GM18517 (cell line): Measurements from ENCODE around the gene SAG.
"Not testable (repeated sequence)": the region's sequence is repeated elsewhere in the genome, so short reads cannot be mapped to it uniquely, and the experiment has no call there.

Source experiments
- ATAC-seq: cut with Tn5 transposase; IDR thresholded peaks from one replicate; pipeline ENCODE4 v1.9.1; 2021; ENCODE audit warnings: mild to moderate bottlenecking, moderate library complexity; ENCODE audit not compliant: unreplicated experiment

SAG gene

DNA sequence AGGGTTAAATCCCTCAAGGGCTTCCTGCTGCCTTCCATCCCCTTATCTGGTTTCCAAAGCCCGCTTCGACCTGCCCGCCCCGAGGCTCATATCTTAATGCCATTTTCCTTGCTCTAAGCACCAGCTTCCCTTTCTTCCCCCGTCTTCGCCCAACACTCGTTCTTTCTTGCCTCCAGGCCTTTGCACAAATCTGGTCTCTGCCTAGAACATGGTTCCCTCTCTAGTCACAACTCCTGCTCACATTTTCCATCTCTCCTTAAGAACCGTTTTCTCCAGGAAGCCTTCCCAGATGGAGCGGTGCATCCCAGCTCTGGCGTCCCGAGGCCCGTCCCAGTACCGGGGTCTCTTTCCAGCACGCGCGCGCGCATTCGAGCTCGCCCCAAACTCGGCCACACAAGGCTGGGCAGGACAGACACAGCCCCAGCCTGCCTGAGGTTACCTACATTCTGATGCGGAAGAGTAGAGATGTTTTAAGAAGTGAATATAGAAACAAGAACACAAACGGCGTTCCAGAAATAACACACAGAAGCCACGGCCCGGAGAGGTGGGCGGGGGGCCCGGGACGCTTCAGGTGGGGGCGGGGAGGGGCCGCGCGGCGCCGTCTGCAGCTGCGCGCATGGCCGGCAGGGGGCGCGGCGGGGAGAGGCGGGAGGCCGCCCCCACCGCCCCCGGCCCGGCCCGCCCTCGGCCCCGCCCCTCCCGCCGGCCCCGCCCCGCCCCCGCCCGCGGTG lies 46.3 kb downstream of the SAG start, which contains the start of gene DGKD:
TSS of gene DGKD (plus strand) at position 726 of the 731 bp plus-strand sequence. CDS start 25 bp downstream, outside the sequence.
- peak; percentile 50 for ATAC-seq

DNA sequence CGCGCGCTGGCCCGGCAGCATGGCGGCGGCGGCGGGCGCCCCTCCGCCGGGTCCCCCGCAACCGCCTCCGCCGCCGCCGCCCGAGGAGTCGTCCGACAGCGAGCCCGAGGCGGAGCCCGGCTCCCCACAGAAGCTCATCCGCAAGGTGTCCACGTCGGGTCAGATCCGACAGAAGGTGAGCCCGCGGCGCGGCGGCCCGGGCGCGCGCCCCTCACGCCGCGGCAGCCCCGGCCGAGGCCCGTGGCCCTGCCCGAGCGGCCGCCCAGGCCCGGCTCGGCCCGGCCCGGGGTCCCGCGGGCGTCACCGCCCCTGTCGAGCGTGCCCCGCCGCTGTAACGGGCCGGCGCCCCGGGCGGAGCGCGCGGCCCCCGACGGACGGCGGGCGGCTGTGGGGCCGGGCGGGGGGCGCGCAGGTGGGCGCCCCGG lies 46.9 kb downstream of the SAG start:
- no peak for ATAC-seq

DNA sequence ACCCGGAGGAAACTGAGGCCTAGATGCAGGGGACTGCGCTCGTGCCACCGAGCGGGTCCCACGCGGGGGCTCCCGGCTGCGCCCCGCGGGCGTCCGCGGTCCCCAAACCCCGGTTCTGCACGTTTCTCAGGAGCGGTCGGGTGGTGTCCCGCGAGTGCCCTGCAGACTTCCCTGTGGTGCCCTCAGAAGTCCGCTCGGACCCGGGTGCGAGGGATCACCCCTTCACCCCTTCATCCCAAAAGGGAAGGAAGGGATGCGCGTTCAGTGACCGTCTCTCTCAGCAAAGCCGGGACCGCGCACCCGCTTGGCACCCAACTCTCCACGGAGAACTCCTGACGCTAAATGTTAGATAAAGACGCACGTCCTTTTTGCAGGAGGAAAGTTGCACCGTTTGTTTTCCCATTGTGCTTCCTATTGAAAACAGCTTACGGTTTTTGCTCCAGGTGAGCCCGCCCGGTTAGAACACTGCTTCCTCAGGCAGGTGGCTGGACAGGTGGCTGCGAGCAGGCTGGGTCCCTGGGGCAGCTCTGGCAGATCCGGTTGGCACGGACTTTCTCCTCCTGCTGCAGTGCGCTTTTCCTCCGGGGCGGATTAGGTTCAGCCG lies 47.5 kb downstream of the SAG start:
- no peak for ATAC-seq

DNA sequence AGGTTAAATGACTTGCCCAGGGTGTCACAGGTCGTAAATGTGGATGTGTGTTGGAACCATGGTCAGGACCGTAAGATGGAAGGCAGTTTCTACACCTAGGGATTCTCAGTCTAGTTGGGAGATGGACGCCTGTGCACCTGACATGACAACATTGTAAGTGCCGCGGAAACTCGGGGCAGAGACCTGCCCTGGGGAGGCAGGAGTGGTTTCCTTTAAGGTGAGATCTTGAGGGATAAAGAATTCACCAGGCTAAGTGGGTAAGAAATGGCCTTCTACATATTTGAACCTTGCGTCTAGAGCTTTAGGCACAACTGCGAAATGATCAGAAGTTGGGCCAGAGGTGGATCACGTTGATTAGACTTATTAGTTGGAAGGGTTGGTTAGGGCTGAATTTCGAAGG lies 48.3 kb downstream of the SAG start:
- no peak for ATAC-seq

DNA sequence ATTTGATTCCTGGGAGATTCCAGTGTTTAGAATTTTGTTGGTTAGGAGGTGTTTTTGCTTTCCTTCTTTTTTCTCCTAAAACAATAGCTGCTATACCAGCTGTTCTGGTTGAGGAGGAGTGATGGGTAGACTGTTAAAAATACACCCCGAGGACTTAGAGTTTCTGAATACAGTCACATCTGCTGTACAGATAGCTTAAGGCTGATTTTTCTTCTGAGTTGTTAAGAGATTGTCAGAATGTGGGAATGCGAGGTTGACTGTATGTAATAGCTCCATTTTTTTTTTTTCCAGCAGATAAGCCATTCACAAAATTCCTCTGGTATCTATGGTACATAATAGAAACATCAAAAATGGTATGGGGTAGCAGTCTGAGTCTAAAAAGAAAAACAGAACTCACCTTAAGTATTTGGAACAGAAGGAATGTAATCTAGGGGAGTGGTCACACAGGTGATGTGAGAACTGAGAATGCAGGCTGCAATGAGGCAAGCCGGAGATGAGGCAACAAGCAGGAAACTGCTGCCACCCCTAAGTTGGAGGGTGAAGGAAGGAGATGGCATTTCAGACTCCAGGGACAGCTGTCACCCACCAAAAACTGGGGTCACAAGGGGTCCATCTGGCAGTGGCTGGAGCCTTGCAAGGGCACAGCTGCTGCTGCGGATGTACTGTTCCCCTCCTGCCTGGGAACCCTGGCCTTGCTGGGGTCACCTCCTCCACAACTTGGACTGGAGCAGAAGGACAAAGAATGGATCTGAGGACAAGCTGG lies 49.1 kb downstream of the SAG start:
- no peak for ATAC-seq

DNA sequence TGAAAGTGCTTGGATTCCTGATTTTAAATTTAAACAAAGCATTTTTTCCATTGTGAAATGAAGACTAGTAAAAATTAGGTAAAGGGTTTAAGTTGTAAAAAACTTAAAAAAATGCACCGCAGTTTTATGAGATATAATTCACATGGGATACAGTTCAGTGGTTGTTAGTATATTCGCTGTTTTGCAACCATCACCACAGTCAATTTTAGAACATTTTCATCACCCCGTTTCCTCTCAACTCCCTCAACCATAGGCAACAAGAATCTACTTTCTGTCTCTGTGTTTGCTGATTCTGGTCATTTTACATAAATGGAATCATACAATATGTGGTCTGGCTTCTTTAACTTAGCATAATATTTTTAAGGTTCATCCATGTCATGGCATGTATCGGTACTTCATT lies 50.7 kb downstream of the SAG start:
- no peak for ATAC-seq

DNA sequence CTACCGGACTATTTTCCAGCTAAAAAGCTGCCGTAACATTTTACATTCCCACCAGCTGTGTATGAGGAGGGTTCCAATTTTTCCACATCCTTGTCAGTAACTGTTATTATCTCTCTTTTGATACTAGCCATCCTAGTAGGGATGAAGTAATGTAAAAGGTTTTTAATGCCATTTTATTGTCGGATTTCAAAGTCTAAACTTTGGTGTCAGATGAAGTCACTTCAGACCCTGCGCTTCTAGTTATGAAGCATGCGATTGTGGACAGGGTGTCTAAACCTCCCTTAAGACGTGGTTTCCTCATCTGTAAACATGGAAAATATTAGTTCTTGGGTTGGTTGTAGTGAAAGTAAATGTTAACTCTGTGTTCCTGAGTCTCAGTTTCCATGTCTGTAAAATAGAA lies 51.3 kb downstream of the SAG start:
- no peak for ATAC-seq

DNA sequence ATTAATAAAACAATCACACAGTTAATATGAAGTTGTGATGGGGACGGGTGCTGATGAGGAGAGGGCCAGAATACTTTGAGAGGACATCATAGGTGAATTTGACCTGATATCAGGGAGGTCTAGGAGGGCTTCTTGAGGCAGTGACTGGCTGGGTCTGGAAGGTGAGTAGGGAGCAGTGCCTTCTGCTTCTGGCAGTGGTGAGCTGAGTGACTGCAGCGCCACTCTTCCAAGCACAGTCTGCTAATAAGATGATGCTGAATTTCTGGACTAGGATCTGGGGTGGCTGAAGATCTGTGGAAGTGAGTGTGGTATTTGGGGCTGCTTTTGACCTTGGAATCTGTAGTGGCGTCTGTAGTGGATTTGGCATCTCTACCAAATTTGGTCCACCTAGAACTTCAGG lies 52.2 kb downstream of the SAG start:
- ATAC-seq: no peak

DNA sequence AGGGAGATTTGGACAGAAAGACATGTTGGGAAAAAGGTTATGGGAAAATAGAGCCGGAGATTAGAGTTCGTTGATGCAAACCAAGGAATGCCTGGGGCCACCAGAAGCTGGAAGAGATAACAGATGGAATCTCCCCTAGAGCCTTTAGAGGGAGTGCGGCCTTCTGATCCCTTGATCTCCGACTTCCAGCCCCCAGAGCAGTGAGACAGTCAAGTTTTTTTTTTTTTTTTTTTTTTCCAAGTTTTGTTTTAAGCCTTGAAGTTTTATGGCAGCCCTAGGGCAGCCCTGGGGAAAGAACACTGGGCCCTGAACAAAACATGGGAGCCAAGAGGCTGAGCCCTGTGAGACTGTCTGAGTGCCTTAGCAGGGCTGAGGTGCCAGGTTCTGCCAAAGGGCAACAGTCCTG lies 53.2 kb downstream of the SAG start:
- ATAC-seq: no peak

DNA sequence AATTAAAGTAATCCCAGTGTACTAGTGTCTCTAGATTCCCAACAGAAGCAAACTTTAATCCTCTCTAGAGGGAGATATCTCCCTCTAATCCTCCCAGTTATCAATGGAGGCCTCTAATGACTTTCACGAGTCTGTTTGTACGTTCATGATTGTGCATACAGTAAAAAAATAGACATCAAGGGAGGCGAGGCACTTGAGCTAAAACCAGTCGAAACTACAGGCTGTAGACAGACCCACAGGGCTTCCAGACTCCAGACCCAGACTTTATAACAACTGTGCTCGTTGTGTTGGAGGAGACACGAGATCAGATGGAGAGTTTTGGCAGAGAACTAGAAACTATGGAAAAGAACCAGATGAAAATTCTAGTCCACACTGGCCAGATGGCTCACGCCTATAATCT lies 53.7 kb downstream of the SAG start:
- no peak for ATAC-seq

DNA sequence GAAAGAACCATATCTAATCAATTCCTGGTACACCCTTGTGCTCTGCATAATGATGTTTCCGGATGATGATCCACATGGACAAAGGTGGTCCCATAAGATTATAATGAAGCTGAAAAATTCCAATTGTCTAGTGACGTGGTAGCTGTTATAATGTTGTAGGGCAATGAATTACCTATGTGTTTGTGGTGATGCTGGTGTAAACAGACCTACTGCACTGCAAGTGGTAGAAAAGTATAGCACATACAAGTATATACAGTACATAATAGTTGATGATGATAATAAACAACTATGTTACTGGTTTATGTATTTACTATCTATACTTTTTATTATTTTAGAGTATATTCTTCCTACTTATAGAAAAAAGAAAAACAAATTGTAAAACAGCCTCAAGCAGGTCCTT lies 55.1 kb downstream of the SAG start:
- no peak for ATAC-seq

DNA sequence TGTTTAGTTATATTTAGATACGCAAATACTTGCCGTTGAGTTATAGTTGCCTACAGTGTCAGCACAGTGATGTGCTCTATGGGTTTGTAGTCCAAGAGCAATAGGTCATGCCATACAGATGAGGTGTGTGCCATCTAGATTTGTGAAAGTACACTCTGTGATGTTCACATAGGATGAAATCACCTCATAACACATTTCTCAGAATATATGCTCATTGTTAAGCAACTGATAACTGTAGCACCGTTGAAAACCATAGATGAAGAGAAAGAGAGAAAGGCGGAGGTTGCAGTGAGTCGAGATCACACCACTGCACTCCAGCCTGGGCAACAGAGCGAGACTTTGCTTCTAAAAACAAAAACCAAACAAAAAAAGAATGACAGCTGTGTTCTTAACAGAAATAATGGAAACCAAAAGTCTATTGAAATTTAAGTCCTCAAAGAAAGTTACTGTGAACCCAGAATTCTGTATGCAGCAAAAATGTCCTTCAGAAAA lies 56.2 kb downstream of the SAG start:
- no peak for ATAC-seq

DNA sequence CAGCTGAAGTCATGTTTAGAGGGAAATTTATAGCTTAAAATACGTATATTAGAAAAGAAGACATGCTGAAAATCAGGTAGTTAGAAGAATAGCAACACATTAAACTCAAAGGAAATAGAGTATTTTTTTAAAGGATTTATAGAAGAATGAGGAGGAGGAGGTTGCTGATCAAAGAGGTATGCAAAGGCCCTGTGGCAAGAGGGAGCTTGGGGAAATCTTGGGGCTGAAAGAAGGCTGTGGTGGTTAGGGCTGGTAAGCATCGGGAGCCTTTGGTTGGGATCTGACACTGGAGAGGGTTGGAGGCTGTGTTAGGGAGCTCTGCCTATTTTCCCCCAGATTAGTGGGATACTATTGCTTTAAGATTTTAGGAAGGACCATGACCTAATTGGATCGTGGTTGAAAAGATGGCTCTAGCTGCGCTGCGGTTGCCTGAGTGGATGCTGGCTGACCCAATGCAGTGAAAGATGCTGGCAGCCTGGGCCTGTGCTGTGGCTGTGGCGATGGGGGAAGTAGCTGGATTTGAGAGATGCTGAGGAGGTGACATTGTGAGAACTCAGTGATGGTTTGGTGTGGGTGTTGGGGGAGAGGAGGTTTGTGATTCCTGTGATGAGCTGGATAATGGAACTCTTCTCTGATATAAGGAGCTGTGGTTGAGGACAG lies 58.4 kb downstream of the SAG start:
- ATAC-seq: no peak

DNA sequence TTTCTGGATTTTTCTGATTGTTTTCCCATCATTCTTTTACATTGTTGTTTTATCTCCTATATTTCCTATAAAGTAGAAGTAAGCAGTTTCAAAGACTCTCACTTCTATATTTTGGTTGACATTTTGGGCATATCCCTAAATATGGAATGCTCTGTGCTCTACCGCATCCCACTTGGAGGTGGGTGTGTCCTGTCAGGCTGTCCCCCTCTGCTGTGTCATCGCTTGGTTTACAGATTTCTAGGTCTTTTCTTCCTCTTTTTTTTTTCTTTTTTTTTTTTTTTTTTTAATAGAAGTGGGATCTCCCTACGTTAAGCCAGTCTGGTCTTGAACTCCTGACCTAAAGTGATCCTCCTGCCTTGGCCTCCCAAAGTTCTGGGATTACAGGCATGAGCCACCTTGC lies 60.0 kb downstream of the SAG start:
- ATAC-seq: no peak

DNA sequence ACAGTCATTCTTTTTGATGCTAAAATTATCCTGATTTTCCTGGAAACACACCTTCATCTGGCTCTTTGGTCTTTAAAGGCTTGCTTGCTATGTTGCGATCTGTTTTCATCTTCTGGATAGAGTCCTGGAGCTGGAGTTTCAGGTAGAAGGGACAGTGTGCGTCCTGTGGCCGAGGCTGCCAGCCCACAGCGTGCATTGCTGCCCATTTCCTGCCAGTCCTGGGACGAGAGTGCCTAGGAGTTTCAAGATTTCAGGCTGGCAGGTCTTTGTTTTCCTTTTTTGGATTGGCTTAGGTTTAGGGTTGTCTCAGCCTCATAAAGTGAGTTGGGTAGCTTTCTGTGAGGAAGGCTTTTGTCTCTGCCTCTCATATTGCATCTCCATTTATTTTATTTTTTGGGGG lies 61.1 kb downstream of the SAG start:
- ATAC-seq: no peak

DNA sequence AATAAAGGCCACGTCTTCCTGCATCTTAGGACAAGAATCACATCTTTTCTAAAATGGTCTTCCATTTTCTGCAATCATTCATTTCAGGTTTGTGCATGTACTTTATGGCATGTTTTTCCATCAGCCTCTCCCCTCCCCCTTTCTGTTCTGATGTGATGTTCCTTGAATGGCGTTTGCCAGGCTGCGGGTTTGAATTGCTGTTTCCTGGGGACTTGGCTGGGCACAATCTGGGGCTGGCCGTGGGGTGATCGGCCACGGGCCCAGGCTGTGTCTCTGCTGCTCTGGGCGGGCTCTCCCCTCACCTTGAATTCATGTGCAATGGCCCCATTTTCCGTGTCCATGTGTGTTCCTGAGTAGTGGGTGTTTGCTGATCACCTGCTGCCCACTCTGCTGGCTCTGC lies 61.8 kb downstream of the SAG start:
- ATAC-seq: no peak

DNA sequence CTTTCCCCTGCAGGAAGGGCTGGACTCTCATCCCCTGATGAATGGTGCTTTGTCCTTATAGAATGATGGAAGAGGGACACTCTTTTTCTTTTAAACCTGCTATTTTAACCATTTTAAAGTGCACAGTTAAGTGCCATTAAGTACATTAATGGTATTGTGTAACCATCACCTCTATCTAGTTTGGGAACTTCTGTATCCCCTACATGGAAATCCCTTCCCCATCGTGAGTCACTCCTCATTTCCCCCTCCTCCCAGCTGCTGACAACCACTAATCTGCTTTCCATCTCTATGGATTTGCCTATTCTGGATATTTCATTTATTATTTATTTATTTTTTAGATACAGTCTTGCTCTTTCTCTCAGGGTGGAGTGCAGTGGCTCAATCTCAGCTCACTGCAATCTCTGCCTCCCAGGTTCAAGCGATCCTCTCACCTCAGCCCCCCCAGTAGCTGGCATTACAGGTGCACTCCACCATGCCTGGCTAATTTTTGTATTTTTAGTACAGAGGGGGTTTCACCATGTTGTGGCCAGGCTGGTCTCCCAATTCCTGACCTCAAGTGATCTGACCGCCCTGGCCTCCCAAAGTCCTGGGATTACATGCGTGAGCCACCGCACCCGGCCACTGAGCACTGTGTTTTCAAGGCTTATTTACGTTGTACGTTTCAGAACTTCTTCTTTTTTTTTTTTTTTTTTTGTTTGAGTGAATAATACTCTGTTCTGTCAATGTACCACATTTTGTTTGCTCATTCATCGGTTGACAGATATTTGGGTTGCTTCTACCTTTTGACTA lies 62.5 kb downstream of the SAG start:
- no peak for ATAC-seq

DNA sequence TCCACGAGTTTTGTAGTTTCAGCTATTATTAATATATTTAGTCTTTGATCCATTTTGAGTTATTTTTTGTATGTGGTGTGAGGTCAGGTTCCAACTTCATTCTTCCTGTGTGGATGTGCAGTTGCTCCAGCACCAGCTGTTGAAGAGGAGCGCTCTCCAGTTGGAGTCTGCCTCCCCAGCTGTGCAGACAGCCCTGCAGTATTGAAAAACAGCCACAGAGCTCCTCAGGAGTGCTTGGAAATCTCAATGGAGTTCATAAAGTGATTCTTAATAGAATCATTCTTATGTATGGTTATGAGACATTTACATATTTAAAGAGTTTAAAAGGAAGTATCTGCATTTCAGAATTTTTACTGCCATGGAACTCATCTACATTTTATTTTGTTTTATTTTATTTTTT lies 64.0 kb downstream of the SAG start:
- ATAC-seq: no peak

DNA sequence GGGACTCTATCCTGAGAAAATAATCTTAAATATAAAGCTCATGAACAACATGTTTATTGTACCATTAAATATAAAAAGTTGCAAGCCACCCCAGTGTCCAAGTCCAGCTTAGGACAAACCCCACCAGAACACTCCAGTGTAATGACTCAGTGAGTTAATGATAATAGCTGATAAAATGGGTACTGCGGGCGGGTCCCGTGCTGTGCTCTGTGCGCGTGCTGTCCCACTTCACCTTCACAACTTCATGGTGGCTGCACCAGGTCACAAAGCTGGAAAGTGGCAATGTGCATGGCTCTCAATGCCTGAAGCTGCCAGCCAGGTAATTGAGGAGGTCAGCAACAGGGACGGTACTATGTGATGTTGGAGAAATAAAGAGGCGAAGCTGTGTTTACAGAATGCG lies 65.2 kb downstream of the SAG start:
- ATAC-seq: no peak

DNA sequence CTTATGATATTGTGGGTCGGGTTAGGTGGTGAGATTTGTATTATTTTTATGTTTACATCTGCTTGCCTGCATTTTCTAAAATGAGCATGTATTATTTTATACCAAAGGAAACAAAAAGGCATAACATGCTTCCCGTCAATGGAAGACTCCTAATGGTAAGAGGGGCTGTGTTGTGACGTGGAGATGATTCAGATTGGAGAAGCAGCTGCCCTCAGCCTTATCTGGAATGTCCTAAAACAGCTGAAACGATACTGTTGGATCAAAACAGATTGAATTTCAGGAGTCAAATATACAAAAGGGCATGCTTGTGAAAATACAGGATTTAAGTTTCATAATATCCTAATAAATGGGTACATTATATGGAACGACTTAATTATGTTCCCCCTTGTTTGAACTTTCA lies 65.7 kb downstream of the SAG start:
- no peak for ATAC-seq

DNA sequence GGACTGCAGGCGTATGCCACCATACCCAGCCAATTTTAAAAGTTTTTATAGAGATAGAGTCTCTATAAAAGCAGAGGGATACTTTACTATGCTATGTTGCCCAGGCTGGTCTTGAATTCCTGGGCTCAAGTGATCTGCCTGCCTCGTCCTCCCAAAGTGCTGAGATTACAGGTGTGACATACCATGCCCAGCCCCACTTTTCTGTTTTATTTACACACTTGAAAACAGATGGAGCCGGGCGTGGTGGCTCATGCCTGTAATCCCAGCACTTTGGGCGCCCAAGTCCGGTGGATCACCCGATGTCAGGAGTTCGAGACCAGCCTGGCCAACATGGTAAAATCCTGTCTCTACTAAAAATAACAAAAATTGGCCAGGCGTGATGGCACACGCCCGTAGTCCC lies 67.2 kb downstream of the SAG start:
- ATAC-seq: not testable (repeated sequence)
